ENCODE results near the gene RYR2. TPM values are rescaled to one million over a fixed set of nuclear protein-coding genes. Genes with fewer than 3 reads are reported as not detected.

The RYR2 gene
- total RNA-seq, 6 experiments from 2014 or later = 0.02 to 0.43 (median 0.16) TPM

DNA sequence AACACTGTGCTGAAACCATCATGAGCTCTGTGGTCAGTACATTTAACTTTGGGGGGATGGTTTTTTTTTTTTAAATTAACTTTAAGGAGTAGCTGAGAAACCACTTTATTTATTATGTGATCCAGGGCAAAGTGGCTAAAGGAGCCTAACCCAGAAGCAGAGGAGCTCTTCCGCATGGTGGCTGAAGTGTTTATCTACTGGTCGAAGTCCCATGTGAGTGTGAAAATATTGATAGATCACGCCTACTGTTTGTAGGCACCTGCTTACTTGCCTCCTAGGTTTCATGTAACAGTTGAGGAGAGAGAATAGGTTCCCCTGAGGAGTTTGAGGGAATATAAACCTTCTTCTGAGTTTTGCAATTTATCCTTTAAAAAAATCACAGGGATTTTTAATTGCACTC lies 667.4 kb downstream of the RYR2 start:
- intact Hi-C loops (cut with DNase I) = no loop called here
- TF ChIP-seq, protein P1, sequence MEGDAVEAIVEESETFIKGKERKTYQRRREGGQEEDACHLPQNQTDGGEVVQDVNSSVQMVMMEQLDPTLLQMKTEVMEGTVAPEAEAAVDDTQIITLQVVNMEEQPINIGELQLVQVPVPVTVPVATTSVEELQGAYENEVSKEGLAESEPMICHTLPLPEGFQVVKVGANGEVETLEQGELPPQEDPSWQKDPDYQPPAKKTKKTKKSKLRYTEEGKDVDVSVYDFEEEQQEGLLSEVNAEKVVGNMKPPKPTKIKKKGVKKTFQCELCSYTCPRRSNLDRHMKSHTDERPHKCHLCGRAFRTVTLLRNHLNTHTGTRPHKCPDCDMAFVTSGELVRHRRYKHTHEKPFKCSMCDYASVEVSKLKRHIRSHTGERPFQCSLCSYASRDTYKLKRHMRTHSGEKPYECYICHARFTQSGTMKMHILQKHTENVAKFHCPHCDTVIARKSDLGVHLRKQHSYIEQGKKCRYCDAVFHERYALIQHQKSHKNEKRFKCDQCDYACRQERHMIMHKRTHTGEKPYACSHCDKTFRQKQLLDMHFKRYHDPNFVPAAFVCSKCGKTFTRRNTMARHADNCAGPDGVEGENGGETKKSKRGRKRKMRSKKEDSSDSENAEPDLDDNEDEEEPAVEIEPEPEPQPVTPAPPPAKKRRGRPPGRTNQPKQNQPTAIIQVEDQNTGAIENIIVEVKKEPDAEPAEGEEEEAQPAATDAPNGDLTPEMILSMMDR (IDR thresholded peaks at IDR 0.05) = no peak
- no peak for TF ChIP-seq POLR2A (IDR thresholded peaks at IDR 0.05)
- Histone ChIP-seq H3K4me1 (no peaks in the 10 kb centered on the region), H3K36me3 (no peaks in the 10 kb centered on the region), H3K27ac (no peak overlapping the region), H3K4me3 (no peak overlapping the region), H3K9me3 (no peaks in the 10 kb centered on the region), H3K27me3 (no peaks in the 10 kb centered on the region)
- 29% methylated on average over 3 of the region's 3 CpGs for WGBS (ENCODE audit: insufficient coverage, low coverage, low lambda C conversion rate, missing lambda C conversion rate)
- peak; percentile 65 to 93 (median 75) for ATAC-seq
- DNase-seq = no peak

GRCh38 chr1:237711281-237711680 lies 669.3 kb downstream of the RYR2 start:
- no peaks in the 10 kb centered on the region for H3K9me3 ChIP-seq
- no peaks in the 10 kb centered on the region for H3K36me3 ChIP-seq
- intact Hi-C loops (cut with DNase I) = no loop called here
- H3K27me3 ChIP-seq = no peaks in the 10 kb centered on the region
- no peak for DNase-seq
- WGBS (ENCODE audit: insufficient coverage, low coverage, low lambda C conversion rate, missing lambda C conversion rate) = 76% methylated on average over 3 of the region's 3 CpGs
- no peak overlapping the region for H3K27ac ChIP-seq
- ATAC-seq = no peak
- no peak overlapping the region for H3K4me3 ChIP-seq
- H3K4me1 ChIP-seq = no peaks in the 10 kb centered on the region
- TF ChIP-seq, protein P1 (IDR thresholded peaks at IDR 0.05) = no peak
- TF ChIP-seq POLR2A (IDR thresholded peaks at IDR 0.05) = no peak

DNA sequence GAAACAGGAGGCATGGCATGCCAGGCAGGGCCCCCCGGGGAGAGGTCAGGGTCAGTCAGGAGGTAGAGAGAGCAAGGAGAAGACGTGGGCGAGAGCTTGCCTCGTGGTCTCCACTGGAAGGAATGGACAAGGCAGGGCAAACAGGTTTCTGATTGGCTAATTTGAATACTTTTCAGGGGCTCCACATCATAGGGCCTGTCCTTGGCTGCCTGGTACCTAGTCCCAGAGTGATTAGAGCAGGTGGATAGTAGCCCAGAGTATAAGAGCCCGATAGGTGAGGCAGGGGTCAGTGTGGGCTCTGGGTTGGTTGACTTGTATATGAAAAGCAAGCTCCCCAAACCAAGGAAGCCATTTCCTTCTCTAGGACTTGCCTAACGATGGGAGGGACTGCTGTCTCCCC lies 670.1 kb downstream of the RYR2 start:
- no peaks in the 10 kb centered on the region for H3K36me3 ChIP-seq
- intact Hi-C loops (cut with DNase I) = no loop called here
- no peak overlapping the region for H3K27ac ChIP-seq
- TF ChIP-seq POLR2A (IDR thresholded peaks at IDR 0.05) = no peak
- TF ChIP-seq, protein P1 (IDR thresholded peaks at IDR 0.05) = no peak
- H3K4me1 ChIP-seq = no peaks in the 10 kb centered on the region
- DNase-seq = no peak
- no peaks in the 10 kb centered on the region for H3K9me3 ChIP-seq
- no peaks in the 10 kb centered on the region for H3K27me3 ChIP-seq
- WGBS (ENCODE audit: insufficient coverage, low coverage, low lambda C conversion rate, missing lambda C conversion rate) = 66% methylated on average over 5 of the region's 6 CpGs
- no peak for ATAC-seq
- H3K4me3 ChIP-seq = no peak overlapping the region

GRCh38 chr1:237712586-237713157 lies 670.7 kb downstream of the RYR2 start:
- 55% methylated on average over 5 of the region's 5 CpGs for WGBS (ENCODE audit: insufficient coverage, low coverage, low lambda C conversion rate, missing lambda C conversion rate)

More at GRCh38 chr1:237712586-237713157, 670.7 kb downstream of the RYR2 start:
- Histone ChIP-seq H3K4me3 (no peak overlapping the region), H3K27me3 (no peaks in the 10 kb centered on the region), H3K4me1 (no peaks in the 10 kb centered on the region), H3K27ac (no peak overlapping the region), H3K36me3 (no peaks in the 10 kb centered on the region), H3K9me3 (no peaks in the 10 kb centered on the region)
- TF ChIP-seq POLR2A (IDR thresholded peaks at IDR 0.05) = no peak
- TF ChIP-seq, protein P1 (IDR thresholded peaks at IDR 0.05) = no peak
- intact Hi-C loops (cut with DNase I) = no loop called here
- DNase-seq (no peak), ATAC-seq (no peak)
